IMR-90 (cell line): ENCODE results near the gene SORBS1. TPM values are rescaled to one million over a fixed set of nuclear protein-coding genes. Genes with fewer than 3 reads are reported as not detected.

Experiments
- ATAC-seq: fragments of 200-7000 bp; cut with Tn5 transposase; 2 replicates; pipeline ENCODE4 v1.9.1; 2020; ENCODE audit warnings: low read depth, mild to moderate bottlenecking, moderate library complexity
- BruUV-seq: library from RNA; stranded (reverse); fragments of 400-500 nt; replicated peaks from 2 replicates; lab custom pipeline; 2021; lab: Mats Ljungman, UMichigan
- CTCF ChIA-PET: fragments of 300-600 bp; formaldehyde crosslinking; extraction: SDS; loops from one replicate; lab custom pipeline; 2021; ENCODE audit warnings: antibody characterized with exemption; lab: Yijun Ruan, JAX
- POLR2A ChIA-PET: fragments of 300-600 bp; sonication (Branson Sonifier 250); formaldehyde crosslinking; loops from one replicate; lab custom pipeline; 2022; ENCODE audit warnings: antibody characterized with exemption; ENCODE audit not compliant: unreplicated experiment; lab: Charles Lee
- DNase-seq: peaks from one replicate; pipeline ENCODE4 v3.0.0; 2013
- H2AFZ ChIP-seq: replicated peaks from 2 replicates; pipeline ENCODE3; 2013; ENCODE audit warnings: low read length, mild to moderate bottlenecking; ENCODE audit not compliant: poor library complexity
- H2AK5ac ChIP-seq: 2 replicates; pipeline ENCODE4 v1.6.1; 2013; ENCODE audit warnings: low read depth, low read length, inconsistent platforms
- H2AK9ac ChIP-seq: replicated peaks from 2 replicates; pipeline ENCODE3; 2013; ENCODE audit warnings: mild to moderate bottlenecking, low read depth, low read length, moderate library complexity; ENCODE audit not compliant: poor library complexity
- H2BK120ac ChIP-seq: 2 replicates; pipeline ENCODE4 v1.6.1; 2013; ENCODE audit warnings: low read depth, low read length, inconsistent platforms
- H2BK15ac ChIP-seq: 3 replicates; pipeline ENCODE4 v1.6.1; 2013; ENCODE audit warnings: low read depth, low read length, inconsistent platforms
- H2BK20ac ChIP-seq: 2 replicates; pipeline ENCODE4 v1.6.1; 2013; ENCODE audit warnings: low read depth, mild to moderate bottlenecking, inconsistent platforms, low read length, moderate library complexity
- H2BK5ac ChIP-seq: 2 replicates; pipeline ENCODE4 v1.6.1; 2013; ENCODE audit warnings: mild to moderate bottlenecking, low read depth, low read length, inconsistent platforms; ENCODE audit not compliant: poor library complexity, severe bottlenecking
- H3K14ac ChIP-seq: replicated peaks from 2 replicates; pipeline ENCODE4 v1.6.1; 2013; ENCODE audit warnings: low read depth, low read length, inconsistent platforms
- H3K18ac ChIP-seq: 2 replicates; pipeline ENCODE4 v1.6.1; 2013; ENCODE audit warnings: low read depth, low read length, control low read depth
- H3K23ac ChIP-seq: 2 replicates; pipeline ENCODE4 v1.6.1; 2013; ENCODE audit warnings: low read depth, low read length, inconsistent platforms
- H3K27ac ChIP-seq: 2 replicates; pipeline ENCODE4 v1.5.1; 2013; ENCODE audit warnings: mild to moderate bottlenecking, control low read depth, low read length; ENCODE audit not compliant: insufficient read depth
- H3K27me3 ChIP-seq: 2 replicates; pipeline ENCODE4 v1.6.1; 2013; ENCODE audit warnings: low read length; ENCODE audit not compliant: control insufficient read depth, insufficient read depth
- H3K36me3 ChIP-seq: 2 replicates; pipeline ENCODE4 v1.6.1; 2013; ENCODE audit warnings: low read length, mixed read lengths; ENCODE audit not compliant: control insufficient read depth, insufficient read depth
- H3K4ac ChIP-seq: 2 replicates; pipeline ENCODE4 v1.6.1; 2013; ENCODE audit warnings: low read depth, low read length, inconsistent platforms
- H3K4me1 ChIP-seq: 2 replicates; pipeline ENCODE4 v1.6.1; 2013; ENCODE audit warnings: low read length, mixed read lengths; ENCODE audit not compliant: control insufficient read depth, insufficient read depth
- H3K4me2 ChIP-seq: 2 replicates; pipeline ENCODE4 v1.6.1; 2013; ENCODE audit warnings: low read depth, mild to moderate bottlenecking, control low read depth, low read length, moderate library complexity
- H3K4me3 ChIP-seq: 2 replicates; pipeline ENCODE4 v1.5.1; 2013; ENCODE audit warnings: low read depth, mild to moderate bottlenecking, control low read depth, low read length, moderate library complexity; ENCODE audit not compliant: insufficient read depth
- H3K56ac ChIP-seq: 2 replicates; pipeline ENCODE4 v1.6.1; 2013; ENCODE audit warnings: low read length, inconsistent platforms; ENCODE audit not compliant: insufficient read depth; ENCODE audit errors: extremely low read depth
- H3K79me1 ChIP-seq, 2 experiments: 2 replicates each; pipeline ENCODE4 v1.6.1; 2013; ENCODE audit warnings: low read length in 2 of 2, inconsistent platforms in 1 of 2, low read depth in 1 of 2
- H3K9ac ChIP-seq: 2 replicates; pipeline ENCODE4 v1.6.1; 2013; ENCODE audit warnings: low read depth, low read length, control low read depth
- H3K9me1 ChIP-seq: 2 replicates; pipeline ENCODE4 v1.6.1; 2013; ENCODE audit warnings: low read length, inconsistent platforms; ENCODE audit not compliant: insufficient read depth
- H3K9me3 ChIP-seq: 2 replicates; pipeline ENCODE4 v1.6.1; 2013; ENCODE audit warnings: low read length; ENCODE audit not compliant: control insufficient read depth, insufficient read depth
- H4K20me1 ChIP-seq: 2 replicates; pipeline ENCODE4 v1.6.1; 2013; ENCODE audit warnings: low read length, inconsistent platforms; ENCODE audit not compliant: insufficient read depth
- H4K5ac ChIP-seq: 2 replicates; pipeline ENCODE4 v1.6.1; 2013; ENCODE audit warnings: mild to moderate bottlenecking, low read depth, low read length, control low read depth
- H4K8ac ChIP-seq, 2 experiments: 2 replicates each; pipeline ENCODE4 v1.6.1; 2013; ENCODE audit warnings: low read depth in 2 of 2, low read length in 2 of 2, control low read depth in 1 of 2, inconsistent platforms in 1 of 2
- H4K91ac ChIP-seq: 2 replicates; pipeline ENCODE4 v1.6.1; 2013; ENCODE audit warnings: low read depth, low read length, inconsistent platforms; ENCODE audit not compliant: insufficient read depth
- BHLHE40 ChIP-seq: fragments of 150-350 bp; IDR thresholded peaks from 2 replicates; pipeline ENCODE4 v1.6.1; 2016; ENCODE audit warnings: mild to moderate bottlenecking, low read depth, low read length
- CEBPB ChIP-seq: IDR thresholded peaks from 2 replicates; pipeline ENCODE4 v1.6.1; 2012; ENCODE audit warnings: low read depth, low read length, improper control_type of control experiment
- CHD1 ChIP-seq: IDR thresholded peaks from 2 replicates; pipeline ENCODE4 v1.6.1; 2012; ENCODE audit warnings: low read depth, low read length, improper control_type of control experiment
- FOS ChIP-seq: fragments of 150-350 bp; IDR thresholded peaks from 2 replicates; pipeline ENCODE4 v1.6.1; 2016; ENCODE audit warnings: low read depth, low read length
- POLR2A ChIP-seq: IDR thresholded peaks from 2 replicates; pipeline ENCODE4 v1.6.1; 2012; ENCODE audit warnings: mild to moderate bottlenecking, low read depth, low read length
- RAD21 ChIP-seq: IDR thresholded peaks from 2 replicates; pipeline ENCODE4 v1.6.1; 2012; ENCODE audit warnings: low read length, improper control_type of control experiment
- SMC3 ChIP-seq: fragments of 150-350 bp; IDR thresholded peaks from 2 replicates; pipeline ENCODE4 v1.6.1; 2016; ENCODE audit warnings: low read depth, mild to moderate bottlenecking, antibody characterized with exemption, low read length, moderate library complexity
- WGBS, 2 experiments: methylation state at CpG; one replicate each; pipeline versions ENCODE4 v1.1.5 to v1.1.7; 2013; ENCODE audit warnings: missing lambda C conversion rate in 2 of 2; ENCODE audit not compliant: insufficient read length in 1 of 2; ENCODE audit errors: extremely low coverage in 2 of 2; 5-methylcytosine and 5-hydroxymethylcytosine counted together
- dilution Hi-C: fragments of 300-500 bp; cut with HindIII; formaldehyde crosslinking; loops from one replicate; pipeline ENCODE4 v1.14.3; 2018; ENCODE audit warnings: low sequenced_read_pairs; ENCODE audit not compliant: unreplicated experiment
- in situ Hi-C: fragments of 300-500 bp; cut with MboI; formaldehyde crosslinking; loops from 3 replicates; pipeline ENCODE4 v1.14.3; 2019; ENCODE audit warnings: low sequenced_read_pairs, inconsistent platforms, mixed read lengths
- intact Hi-C: fragments of 100-400 bp; cut with micrococcal nuclease; formaldehyde crosslinking; loops from 2 replicates; pipeline ENCODE4 v1.10.0; 2022
- polyA plus RNA-seq, 3 experiments: library from polyadenylated mRNA; depleted of rRNA; stranded (reverse); fragments of >200 nt; gene quantifications; 2 replicates each; pipeline ENCODE4 v1.2.3, GENCODE V29; 2012; ENCODE audit warnings: low replicate concordance in 1 of 3
- total RNA-seq: library from RNA; depleted of rRNA; stranded (reverse); fragments of >200 nt; gene quantifications from 2 replicates; pipeline ENCODE4 v1.2.3, GENCODE V29; 2012
- TF ChIP-seq, protein P1 (sequence below): fragments of 150-350 bp; IDR thresholded peaks from 2 replicates; pipeline ENCODE4 v1.6.1; 2016; ENCODE audit warnings: low read depth, mild to moderate bottlenecking, low read length, moderate library complexity, borderline replicate concordance
- TF ChIP-seq, protein P2 (sequence below): conservative IDR thresholded peaks from 2 replicates; pipeline ENCODE4 v1.5.1; 2012; ENCODE audit warnings: mild to moderate bottlenecking, low read depth, low read length, improper control_type of control experiment
- TF ChIP-seq, protein P3 (sequence below): fragments of 150-350 bp; IDR thresholded peaks from 2 replicates; pipeline ENCODE4 v1.6.1; 2017; ENCODE audit warnings: mild to moderate bottlenecking, antibody characterized with exemption, low read length, low read depth

The SORBS1 gene
- total and polyA plus RNA-seq, 2 of the 4 experiments (the other 2 are of a cell fraction) = 0.18 to 0.32 TPM

DNA sequence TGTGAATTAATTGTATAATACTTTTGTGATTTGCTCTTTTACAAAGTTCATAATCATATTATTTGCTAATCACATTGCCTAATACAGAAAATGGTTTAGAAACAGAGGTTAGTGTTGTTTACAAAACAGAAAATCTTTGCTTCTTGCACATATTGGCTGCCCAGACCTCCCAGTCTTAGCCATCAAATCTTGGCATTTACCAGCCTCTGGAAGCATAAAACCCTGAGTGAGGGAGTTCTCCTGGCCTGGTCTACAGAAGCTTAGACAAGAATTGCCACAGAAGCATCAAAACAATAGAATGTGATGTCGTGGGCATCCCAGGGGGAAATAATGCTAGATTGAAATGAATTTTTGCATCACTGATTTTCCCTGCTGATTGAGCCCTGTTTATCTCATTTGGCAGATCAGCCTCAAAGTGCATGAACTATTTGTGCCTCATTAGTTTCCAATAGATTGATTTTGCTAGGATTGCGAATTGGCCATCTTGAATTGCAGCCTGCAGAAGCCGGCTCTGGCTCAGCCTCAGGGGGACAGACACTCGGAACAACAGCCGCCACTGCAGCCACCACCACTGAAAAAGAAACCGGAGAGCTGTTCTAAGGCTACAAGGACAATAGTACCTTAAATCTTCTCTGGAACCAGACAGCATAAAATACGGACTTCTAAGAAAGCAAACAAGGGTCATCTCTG, 11.1 kb upstream of the SORBS1 start:
- Histone ChIP-seq H2BK120ac (no peak overlapping the region), H2AFZ (no peak overlapping the region), H4K8ac (no peak overlapping the region), H3K56ac (no peak overlapping the region), H2BK20ac (no peak overlapping the region), H2BK15ac (no peak overlapping the region), H3K9ac (no peak overlapping the region), H3K9me3 (no peaks in the 10 kb centered on the region), H2AK9ac (no peak overlapping the region), H3K9me1 (no peaks in the 10 kb centered on the region), H3K4me1 (no peaks in the 10 kb centered on the region), H3K79me1 (no peaks in the 10 kb centered on the region), H3K4me3 (no peak overlapping the region), H3K18ac (no peak overlapping the region), H2AK5ac (no peak overlapping the region), H4K91ac (no peak overlapping the region), H4K20me1 (no peaks in the 10 kb centered on the region), H3K27ac (no peak overlapping the region), H3K27me3 (peaks cover 5% of the 10 kb centered on the region), H3K4ac (no peak overlapping the region), H4K5ac (no peak overlapping the region), H2BK5ac (no peak overlapping the region), H3K36me3 (no peaks in the 10 kb centered on the region), H3K4me2 (no peak overlapping the region), H3K23ac (no peak overlapping the region), H3K14ac (no peak overlapping the region)
- CTCF ChIA-PET = no interaction called here
- in situ Hi-C loops = no loop called here
- TF ChIP-seq, protein P1, sequence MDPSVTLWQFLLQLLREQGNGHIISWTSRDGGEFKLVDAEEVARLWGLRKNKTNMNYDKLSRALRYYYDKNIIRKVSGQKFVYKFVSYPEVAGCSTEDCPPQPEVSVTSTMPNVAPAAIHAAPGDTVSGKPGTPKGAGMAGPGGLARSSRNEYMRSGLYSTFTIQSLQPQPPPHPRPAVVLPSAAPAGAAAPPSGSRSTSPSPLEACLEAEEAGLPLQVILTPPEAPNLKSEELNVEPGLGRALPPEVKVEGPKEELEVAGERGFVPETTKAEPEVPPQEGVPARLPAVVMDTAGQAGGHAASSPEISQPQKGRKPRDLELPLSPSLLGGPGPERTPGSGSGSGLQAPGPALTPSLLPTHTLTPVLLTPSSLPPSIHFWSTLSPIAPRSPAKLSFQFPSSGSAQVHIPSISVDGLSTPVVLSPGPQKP = no peak
- TF ChIP-seq BHLHE40 (no peak), CEBPB (no peak), POLR2A (no peak), CHD1 (no peak), SMC3 (no peak), RAD21 (no peak), FOS (no peak)
- TF ChIP-seq, protein P2, sequence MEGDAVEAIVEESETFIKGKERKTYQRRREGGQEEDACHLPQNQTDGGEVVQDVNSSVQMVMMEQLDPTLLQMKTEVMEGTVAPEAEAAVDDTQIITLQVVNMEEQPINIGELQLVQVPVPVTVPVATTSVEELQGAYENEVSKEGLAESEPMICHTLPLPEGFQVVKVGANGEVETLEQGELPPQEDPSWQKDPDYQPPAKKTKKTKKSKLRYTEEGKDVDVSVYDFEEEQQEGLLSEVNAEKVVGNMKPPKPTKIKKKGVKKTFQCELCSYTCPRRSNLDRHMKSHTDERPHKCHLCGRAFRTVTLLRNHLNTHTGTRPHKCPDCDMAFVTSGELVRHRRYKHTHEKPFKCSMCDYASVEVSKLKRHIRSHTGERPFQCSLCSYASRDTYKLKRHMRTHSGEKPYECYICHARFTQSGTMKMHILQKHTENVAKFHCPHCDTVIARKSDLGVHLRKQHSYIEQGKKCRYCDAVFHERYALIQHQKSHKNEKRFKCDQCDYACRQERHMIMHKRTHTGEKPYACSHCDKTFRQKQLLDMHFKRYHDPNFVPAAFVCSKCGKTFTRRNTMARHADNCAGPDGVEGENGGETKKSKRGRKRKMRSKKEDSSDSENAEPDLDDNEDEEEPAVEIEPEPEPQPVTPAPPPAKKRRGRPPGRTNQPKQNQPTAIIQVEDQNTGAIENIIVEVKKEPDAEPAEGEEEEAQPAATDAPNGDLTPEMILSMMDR = no peak
- TF ChIP-seq, protein P3, sequence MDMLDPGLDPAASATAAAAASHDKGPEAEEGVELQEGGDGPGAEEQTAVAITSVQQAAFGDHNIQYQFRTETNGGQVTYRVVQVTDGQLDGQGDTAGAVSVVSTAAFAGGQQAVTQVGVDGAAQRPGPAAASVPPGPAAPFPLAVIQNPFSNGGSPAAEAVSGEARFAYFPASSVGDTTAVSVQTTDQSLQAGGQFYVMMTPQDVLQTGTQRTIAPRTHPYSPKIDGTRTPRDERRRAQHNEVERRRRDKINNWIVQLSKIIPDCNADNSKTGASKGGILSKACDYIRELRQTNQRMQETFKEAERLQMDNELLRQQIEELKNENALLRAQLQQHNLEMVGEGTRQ = no peak
- POLR2A ChIA-PET = no interaction called here
- intact Hi-C loops = no loop called here
- dilution Hi-C loops = no loop called here
- DNase-seq (no peak), ATAC-seq (no peak)
- no TSS peak for BruUV-seq
- WGBS, 2 experiments = 25% methylated on average over 4 of the region's 7 CpGs; no CpG with 5 or more reads in 1 of the 2 experiments
